GM21723 (cell line): ENCODE results near the gene DISC1.

ENCODE experiments used
- ATAC-seq: cut with Tn5 transposase; IDR thresholded peaks from one replicate; pipeline ENCODE4 v1.9.1; 2021; ENCODE audit warnings: mild to moderate bottlenecking, moderate library complexity; ENCODE audit not compliant: unreplicated experiment

Gene DISC1

DNA sequence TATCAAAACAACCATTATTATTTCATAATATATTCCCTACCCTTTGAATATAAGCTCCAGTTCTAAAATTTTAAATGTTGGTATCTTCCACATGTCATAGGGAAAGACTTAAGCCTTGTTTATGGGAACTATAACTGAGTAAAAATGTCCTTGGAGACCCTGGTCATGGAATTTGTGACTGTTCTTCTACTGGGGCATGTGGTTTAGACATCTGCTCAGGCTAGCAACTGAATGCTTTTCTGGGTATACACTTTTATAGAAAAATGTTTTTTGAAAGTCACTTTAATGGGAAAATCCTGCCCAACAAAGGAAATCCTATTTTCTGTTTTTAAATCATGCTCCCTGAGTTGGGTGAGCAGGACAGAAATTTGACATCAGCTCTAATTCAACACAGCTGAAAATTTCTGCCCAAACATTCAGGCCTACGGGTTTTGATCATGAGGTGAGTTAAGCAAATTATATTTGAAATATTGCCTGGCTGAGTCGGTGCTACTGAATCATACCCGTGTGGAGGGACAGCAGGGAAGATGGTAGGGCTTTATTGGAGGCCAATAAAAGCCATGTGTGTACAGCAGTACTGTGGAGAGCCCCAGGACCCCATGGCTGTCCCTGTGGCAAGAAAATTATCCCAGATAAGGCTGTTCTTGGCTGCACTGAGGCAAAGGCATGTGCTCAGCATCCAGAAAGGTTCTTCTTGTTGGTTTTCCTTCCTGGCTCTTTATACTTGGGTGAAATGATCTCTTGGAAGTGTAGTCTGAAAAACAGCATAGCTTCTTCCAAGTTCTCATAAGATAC is 391.8 kb downstream of the DISC1 start:
- no peak for ATAC-seq

DNA sequence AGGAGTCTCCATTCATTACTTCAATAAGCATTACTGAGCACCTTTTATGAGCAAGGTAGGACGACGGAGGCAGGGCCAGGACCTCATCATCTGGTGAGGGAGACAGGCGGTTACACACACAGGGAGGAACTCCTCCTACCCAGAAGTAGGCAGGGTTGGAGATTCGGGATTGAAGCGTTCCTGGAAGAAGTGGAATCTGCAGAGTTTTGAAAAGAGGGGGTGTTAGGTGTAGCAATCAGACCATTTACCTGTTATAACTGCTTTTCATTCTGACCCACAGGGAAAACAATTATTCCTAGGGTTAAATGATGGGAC is 392.4 kb downstream of the DISC1 start:
- ATAC-seq: no peak

DNA sequence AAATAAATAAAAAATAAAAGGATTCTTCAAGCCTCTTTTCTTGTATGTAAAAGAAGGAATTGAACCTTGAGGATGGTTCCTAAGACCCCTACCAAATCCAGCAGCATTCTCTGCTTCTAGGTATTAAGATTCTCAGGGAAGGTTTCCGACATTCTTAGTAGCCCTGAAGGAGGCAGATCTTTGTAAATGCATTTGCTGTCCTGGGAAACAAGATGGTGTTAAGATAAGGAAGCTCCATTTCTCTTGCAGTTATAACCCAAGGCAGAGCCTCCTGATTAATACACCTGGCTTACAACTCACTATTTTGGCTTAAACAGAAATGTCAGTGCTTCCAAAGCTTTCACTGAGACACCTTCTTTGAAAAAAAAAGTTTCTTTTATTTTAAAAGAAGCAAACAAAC is 393.8 kb downstream of the DISC1 start:
- ATAC-seq: no peak

DNA sequence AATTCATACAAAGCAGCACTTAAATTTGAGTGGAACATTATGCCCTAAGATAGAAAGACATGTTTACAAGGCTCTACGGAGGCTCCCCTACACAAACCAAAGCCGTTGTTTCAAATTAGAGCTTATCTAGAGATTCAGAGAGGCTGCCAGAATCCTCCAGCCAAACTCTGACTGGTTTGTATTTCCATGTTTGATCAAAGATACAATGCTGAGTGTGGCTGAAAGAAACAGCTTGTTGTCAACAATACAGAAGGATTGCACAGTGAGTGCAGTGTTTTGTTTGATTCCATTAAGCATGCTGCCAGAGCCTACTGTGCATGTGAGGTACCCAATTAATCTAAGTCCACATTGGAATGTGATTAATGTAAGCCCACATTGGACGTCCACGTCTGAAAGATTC is 402.7 kb downstream of the DISC1 start:
- ATAC-seq: no peak

DNA sequence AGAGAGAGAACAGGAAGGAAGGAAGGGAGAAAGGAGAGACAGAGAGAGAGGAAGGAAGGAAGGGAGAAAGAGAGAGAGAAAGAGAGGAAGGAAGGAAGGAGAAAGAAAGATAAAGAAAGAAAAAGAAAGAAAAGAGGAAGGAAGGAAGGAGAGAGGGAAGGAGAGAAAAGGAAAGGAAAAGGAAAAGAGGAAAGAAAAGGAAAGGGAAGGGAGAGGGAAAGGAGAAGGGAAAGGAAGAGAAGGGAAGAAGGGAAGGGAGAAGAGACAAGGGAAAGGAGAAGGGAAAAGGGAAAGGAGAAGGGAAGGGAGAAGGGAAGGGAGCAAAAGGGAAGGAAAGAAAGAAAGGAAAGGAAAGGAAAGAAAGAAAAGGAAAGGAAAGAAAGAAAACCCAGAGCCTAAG is 404.6 kb downstream of the DISC1 start:
- ATAC-seq: no peak

DNA sequence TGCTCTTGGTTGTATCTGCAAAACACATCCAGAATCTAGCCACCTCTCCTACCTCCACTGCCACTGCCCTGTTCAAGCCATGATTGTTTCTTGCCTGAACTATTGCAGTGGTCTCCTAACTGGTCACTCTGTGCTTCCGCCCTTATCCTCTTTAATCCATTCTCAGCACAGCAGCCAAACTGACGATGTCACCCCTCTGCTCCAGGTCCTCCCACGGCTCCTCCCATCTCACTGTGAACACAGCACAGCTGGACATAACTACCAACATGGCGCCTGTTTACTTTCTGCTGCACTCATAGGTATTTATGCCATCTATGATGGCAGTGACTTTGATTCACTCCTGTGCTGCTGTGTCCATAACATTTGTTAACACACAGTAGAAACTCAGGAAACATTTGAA is 406.7 kb downstream of the DISC1 start:
- no peak for ATAC-seq

DNA sequence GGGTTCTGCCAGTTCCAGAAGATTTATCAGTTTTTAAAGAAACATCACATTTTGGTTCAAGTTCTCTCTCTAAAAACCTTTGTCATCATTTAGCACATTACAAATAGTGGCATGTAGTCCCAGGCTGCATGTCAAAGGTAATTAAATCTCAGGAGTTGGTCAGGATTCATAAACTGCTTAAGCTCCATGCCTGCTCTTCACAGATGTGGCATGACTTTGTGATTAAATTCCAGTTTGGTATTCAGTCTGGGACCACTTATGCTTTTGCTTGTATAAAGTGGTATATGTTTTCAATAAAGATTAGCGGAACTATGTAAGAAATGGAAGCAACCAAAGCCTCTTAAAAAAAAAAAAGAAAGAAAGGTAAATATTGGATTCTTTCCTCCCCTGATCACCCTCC is 408.0 kb downstream of the DISC1 start:
- ATAC-seq: no peak

DNA sequence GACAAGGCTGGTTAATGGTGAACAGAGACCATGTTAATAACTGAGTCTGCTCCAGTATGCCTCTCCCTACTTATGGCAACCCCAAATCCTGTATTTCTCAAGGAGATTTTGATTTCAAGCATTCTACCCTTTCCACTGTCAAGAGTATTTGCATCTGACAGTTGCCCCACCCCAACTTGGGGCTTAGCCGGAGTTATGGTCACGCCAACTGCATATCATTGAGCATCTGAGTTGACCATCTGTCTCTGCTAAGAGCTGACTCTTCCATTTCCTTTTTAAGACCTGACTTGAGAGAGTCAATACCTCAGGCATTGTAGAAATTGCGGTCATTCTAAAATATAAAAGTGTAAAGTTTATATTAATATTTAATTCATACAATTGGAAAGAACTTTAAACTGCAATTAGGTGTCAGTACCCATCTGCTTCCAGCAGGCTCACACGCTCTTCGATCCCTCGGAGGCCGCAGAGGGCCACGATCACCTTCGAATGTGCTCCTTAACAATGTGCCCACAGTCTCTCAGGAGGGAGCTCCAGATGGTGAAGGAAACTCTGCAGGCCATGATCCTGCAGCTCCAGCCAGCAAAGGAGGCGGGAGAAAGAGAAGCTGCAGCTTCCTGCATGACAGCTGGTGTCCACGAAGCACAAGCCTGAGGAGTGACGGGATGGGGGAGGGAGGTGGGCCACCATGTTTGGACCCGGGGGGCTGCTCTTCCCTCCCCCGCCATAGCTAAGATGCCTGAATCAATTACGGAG is 409.8 kb downstream of the DISC1 start:
- ATAC-seq: no peak

DNA sequence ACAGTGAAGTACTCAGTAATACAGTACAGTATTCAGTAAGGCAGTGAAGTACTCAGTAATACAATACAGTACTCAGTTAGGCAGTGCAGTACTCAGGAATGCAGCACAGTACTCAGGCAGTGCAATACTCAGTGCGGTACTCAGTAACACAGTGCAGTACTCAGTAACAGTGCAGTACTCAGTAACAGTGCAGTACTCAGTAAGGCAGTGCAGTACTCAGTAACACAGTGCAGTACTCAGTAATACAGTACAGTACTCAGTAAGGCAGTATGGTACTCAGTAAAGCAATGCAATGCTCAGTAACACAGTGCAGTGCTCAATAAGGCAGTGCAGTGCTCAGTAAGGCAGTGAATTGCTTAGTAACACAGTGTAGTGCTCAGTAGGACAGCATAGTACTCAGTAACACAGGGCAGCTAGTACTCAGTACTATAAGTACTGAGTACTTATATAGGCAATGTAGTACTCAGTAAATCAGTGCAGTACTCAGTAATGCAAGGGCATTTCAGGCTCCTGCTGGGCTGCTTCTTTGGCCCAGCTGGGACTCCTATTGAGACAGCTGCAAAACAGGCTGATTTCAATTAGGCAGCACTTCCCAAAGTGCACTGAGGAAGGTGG is 411.3 kb downstream of the DISC1 start:
- no peak for ATAC-seq

DNA sequence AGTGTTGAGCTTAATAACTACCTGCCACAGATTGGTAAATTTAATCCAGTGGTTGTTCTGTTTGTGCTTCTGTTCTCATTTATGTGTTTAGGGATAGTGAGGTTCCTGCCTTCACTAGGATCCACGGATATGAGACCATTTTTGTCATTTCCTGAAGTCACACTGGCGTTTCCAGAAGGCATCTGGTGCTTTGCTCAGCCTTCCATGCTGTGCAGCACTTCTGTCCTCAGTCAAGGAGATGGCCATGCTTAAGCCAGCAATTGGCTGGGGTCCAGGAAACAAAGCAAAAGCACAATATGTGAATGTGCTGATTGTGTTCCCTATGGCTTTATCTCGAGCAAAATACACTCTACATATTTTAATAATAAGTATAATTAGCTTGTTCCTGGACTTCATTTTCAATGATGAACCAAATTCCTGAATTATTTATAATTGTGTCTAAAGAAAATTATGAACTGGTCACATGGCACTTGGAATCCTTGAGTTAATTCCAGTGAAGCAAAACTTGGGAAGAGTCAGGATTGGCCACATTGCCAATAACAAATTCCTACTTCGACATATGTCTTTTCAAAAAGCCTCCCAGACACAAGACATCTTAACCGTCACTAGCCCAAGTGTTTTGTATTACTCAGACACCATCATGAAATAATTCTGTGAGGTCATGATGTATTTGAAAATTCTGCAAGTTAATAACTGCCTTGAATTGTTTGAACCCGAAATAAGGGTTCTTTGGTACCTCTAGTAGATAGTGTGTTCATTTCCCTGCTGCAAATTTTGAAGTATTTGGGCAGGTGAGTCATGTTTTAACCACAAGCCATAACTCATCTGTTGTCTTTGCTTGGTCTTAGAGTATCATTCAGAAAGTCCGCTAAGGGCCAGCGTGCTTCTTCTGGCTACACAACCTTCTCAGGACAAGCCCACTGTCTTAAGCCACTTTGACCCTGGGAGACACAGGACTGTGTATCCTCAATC is 412.4 kb downstream of the DISC1 start:
- no peak for ATAC-seq

DNA sequence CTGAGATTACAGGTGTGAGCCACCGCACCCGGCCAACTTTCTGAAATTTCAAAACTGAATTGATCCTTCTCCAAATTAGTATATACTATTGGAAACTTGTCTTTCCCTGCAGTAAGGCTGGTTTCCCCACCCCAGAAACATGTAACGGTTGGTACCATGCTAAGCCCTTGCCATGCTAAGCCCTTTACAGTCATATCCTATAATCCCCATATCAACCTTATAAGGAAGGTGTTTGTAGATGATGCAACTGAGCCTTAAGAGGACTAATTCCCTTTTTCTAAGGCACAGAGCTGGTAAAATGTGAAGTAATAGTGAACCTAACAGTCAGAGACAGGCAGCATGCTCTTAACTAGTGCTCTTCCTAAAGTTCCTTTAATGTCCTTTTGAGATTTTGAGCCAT is 413.7 kb downstream of the DISC1 start:
- no peak for ATAC-seq

DNA sequence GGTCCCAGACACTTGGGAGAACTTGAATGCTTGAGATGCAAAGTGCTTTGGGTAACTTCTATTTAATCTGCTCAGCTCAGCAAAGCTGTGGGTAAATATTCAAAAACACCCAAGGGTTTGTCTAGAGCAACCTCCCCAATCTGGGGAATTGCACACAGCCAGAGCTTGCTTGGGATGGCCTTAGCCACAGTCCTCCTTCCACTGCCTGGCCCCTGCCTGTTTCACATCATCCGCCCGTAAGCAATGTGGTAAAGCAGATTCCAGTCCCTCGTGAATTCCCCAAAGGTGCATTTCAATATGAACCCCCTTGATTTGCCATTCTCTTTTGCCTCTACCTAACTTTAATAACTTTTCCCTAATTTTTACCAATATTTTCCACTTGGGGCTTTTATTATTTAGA is 418.1 kb downstream of the DISC1 start:
- no peak for ATAC-seq

DNA sequence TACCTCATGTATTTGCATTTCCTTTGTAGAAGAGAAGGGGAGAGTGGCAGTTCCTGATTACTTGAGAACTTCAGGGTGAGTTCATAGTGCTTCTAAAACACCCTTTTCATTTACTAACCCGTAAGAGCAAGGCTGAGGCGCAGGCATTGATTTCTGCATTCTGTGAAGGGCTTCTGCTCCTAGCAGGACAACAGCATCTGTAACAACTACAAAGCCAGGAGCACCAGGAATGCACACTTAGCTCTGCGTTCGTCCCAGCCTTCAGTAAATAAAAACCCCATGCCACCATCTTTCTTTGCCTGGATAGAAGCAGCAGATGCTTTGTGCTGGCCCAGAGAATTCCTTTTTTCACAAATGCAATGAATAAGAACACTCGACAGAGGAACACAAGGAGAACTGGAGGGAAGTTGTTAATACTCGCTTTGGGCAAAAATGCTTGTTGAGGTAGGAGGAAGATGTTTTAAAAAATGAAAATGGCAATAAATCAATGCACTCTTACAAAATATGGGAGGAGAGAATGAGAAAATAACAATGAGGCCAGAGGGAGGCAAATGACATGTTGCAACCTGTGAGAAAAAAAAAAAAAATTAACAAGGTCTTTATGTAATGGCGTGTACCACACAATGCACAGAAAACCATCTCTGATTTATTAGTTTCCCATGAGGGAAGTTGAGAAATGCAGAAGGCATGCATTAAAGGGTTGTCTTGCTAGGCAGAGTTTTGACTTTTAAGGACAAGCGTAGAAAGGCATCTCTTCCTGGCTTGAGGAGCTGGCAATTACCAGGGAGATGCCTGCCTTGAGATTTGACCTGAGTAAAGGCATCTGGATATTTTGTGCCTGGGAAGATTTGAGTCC is 418.8 kb downstream of the DISC1 start:
- no peak for ATAC-seq

DNA sequence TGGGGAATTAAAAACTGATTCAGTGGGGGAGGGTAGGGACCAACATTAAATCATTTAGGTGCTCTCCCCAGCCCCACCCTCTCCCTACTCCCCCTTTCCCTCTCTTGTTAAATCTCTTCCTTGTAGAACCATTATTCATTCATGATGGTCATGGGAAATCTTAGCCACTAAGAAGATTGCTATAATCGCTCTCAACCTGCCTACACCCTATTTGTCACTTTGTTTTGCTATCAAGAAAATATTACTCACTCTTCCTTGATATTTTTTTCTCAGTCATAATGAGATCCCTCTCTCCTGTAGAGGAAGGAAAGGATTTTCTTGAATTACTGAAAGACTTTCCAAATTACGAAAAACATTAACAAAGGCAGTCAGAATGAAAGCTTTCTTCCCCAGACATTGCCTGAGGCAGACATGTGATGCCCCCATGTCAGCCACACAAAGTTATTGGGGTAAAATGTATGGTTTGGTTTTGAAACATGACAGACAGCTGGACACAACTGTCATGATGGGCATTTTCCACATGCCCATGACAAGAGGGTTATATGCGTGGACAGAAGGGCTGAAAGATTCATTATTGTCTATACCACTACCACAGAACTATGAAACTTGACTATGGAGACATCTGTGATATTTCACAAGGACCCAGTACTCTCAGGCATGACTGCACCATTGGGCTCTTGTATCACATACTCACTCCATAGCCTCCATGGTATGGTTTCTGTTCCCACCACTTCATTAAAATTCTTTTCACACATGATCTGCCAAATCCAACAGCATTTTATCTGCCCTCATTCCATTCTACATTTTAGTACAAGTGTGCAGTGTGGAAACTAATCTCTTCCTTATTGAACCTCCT is 420.1 kb downstream of the DISC1 start:
- ATAC-seq: no peak

DNA sequence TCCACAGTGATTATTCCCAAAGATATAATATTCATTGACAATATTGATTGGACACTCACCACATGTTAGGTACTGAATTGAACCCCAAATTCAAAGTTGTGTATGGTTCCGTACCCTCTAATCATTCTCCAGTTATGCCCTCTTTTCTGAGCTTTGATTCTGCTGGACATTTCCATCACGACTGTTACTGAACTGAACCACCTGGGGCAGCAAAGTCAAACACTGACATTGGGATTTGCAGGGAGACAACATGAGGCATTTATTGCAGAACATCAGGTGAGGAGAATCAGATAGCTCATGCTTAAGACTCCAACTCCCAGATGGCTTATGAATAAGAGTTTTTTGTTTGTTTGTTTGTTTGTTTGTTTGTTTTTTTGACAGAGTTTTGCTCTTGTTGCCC is 420.9 kb downstream of the DISC1 start:
- ATAC-seq: no peak

DNA sequence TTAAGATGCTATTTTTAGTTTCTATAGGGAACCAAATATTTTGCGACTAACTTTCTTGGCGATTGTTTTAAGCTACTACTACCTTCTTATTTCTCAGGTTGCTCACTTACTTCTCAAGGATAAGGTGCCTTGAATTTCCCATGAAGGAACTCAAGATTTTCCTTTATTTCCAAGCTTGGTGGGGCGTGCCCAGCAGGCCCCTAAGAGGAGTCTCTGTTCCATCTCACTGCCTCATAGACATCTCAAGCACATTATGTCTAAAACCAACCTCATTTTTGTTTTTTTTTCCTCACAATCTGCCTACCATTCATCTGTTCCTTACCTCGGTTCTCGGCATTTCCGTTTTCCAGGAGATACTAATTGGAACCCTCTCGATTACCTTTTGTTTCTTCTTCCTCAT is 421.9 kb downstream of the DISC1 start:
- ATAC-seq: no peak

DNA sequence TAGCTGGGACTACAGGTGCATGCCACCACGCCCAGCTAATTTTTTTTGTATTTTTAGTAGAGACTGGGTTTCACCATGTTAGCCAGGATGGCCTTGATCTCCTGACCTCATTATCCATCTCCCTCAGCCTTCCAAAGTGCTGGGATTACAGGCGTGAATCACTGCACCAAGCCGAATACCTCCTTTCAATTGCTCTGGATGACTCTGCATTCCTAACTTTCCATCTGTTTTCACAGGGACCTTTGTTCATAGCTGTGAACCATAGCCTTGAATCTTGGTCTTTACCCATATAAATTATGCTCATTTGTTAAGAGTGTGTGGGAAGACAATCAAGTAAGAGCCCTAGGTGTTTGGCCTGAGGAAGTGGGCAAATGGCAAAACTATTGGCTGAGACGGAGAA is 422.7 kb downstream of the DISC1 start:
- ATAC-seq: no peak

DNA sequence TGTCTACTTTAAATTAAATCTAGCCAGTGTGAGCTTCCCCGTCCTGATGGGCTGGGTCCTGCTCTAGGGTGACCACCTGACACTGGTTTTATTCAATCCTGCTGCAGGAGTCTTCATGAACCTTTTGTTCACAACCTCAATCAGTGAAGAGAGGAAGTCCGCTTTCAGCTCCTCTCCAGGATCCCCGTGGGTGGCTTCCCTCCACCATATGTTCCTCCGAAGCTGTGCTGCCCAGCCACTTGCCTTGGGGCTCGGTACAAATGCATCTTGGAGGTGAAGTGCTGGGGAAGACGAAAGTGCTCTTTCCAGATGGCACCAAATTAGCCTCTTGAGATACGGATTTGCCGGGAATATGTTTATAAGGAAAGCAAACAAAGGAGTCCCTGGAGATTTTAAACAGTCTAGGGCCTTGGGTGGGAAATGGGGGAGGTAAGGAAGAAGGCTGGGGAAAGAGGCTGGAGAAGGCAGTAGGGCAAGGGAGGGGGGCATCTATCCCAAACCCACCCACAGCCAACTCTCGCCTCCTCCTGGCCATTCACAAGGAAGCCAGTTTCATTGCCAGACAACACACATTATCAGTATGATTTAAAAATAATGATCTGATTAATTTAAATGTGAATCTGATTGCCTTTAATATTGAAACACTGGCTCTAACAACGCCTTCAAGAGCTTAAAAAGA is 430.8 kb downstream of the DISC1 start:
- no peak for ATAC-seq

DNA sequence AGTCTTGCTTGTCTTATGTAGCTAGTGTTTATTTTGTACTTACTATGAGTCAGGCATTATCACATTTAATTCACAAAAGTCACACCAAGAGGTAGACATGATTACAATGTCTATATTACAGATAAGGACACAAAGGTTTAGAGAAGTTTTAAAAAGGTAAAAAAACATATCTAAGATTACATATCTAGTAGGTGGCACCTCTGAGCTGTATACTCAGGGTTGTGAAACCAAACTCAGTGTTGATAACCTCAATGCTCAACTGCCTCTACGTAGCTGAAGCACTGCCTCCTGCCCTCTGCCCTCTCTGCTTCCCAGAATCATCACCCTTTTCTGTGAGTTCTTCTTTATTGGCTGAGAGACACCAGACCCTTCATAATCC is 431.3 kb downstream of the DISC1 start:
- no peak for ATAC-seq
